Loucy (cell line): Measurements from ENCODE around the gene NRG3.

Source experiments
- EZH2phosphoT487 ChIP-seq: fragments of 200-600 bp; IDR thresholded peaks from 2 replicates; pipeline ENCODE4 v1.6.1; 2018; ENCODE audit warnings: antibody characterized with exemption, mild to moderate bottlenecking, moderate library complexity, borderline replicate concordance
- TF ChIP-seq, protein P1 (sequence below): fragments of 200-600 bp; sonication (generic); conservative IDR thresholded peaks from 2 replicates; pipeline ENCODE4 v1.5.1; 2014; ENCODE audit warnings: mild to moderate bottlenecking, antibody characterized with exemption, low read length

DNA sequence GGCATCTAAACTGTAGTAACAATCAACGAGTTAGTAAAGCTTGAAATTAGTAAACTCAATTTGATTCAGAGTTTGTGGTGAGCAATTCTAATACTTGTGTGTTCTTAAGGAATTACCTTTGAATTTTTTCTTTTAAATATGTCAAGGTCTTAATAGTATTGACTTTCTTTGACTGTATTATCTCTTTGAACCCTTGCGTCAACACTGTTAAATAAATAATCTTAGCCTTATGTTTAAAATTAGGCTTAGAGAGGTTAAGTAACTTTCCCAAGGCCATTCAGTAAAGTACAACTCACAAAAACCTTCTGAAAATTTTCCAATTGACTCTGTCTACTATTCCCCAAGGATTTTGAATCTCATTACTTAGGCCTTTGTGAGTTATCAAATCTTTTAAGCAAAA lies 716.4 kb downstream of the NRG3 start:
- TF ChIP-seq, protein P1, sequence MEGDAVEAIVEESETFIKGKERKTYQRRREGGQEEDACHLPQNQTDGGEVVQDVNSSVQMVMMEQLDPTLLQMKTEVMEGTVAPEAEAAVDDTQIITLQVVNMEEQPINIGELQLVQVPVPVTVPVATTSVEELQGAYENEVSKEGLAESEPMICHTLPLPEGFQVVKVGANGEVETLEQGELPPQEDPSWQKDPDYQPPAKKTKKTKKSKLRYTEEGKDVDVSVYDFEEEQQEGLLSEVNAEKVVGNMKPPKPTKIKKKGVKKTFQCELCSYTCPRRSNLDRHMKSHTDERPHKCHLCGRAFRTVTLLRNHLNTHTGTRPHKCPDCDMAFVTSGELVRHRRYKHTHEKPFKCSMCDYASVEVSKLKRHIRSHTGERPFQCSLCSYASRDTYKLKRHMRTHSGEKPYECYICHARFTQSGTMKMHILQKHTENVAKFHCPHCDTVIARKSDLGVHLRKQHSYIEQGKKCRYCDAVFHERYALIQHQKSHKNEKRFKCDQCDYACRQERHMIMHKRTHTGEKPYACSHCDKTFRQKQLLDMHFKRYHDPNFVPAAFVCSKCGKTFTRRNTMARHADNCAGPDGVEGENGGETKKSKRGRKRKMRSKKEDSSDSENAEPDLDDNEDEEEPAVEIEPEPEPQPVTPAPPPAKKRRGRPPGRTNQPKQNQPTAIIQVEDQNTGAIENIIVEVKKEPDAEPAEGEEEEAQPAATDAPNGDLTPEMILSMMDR: no peak
- no peak for TF ChIP-seq EZH2phosphoT487
